GM19463 (cell line): Measurements from ENCODE around the gene ZNF439.
"Not testable (repeated sequence)": the region's sequence is repeated elsewhere in the genome, so short reads cannot be mapped to it uniquely, and the experiment has no call there.

Source experiments
- ATAC-seq: cut with Tn5 transposase; IDR thresholded peaks from one replicate; pipeline ENCODE4 v1.9.1; 2021; ENCODE audit warnings: mild to moderate bottlenecking, moderate library complexity; ENCODE audit not compliant: unreplicated experiment

ZNF439 gene

GRCh38 chr19:11848594-11849469, at the start of gene ZNF439:
Gene ZNF439, plus strand, starts transcription at chr19:11848726. Its CDS starts 142 bp downstream, at chr19:11848868.
- peak; percentile 81 for ATAC-seq

DNA sequence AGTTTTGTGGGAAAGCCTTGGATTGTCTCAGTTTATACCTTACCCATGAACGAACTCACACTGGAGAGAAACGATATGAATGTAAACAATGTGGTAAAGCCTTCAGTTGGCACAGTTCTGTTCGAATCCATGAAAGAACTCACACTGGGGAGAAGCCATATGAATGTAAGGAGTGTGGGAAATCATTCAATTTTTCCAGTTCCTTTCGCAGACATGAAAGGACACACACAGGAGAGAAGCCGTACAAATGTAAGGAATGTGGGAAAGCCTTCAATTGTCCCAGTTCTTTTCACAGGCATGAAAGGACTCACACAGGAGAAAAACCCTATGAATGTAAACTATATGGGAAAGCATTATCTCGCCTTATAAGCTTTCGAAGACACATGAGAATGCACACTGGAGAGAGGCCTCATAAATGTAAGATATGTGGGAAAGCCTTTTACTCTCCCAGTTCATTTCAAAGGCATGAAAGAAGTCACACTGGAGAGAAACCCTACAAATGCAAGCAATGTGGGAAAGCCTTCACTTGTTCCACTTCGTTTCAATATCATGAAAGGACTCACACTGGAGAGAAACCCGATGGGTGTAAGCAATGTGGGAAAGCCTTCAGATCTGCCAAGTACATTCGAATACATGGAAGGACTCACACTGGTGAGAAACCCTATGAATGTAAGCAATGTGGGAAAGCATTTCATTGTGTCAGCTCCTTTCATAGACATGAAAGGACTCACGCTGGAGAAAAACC, 42.0 kb upstream of the ZNF439 start:
- no peak for ATAC-seq

- no peak for ATAC-seq
Observed at GRCh38 chr19:11807099-11807380, 41.5 kb upstream of the ZNF439 start.

- ATAC-seq: peak; percentile 29
Observed at GRCh38 chr19:11813703-11814028, 34.9 kb upstream of the ZNF439 start.

- ATAC-seq: peak; percentile 100
Observed at GRCh38 chr19:11814029-11814699, 34.4 kb upstream of the ZNF439 start, which contains the start of gene ZNF440. Gene ZNF440, plus strand, starts transcription at chr19:11814273. Its CDS starts 175 bp downstream, at chr19:11814448.

- no peak for ATAC-seq
Observed at GRCh38 chr19:11814700-11815035, 33.9 kb upstream of the ZNF439 start.

DNA sequence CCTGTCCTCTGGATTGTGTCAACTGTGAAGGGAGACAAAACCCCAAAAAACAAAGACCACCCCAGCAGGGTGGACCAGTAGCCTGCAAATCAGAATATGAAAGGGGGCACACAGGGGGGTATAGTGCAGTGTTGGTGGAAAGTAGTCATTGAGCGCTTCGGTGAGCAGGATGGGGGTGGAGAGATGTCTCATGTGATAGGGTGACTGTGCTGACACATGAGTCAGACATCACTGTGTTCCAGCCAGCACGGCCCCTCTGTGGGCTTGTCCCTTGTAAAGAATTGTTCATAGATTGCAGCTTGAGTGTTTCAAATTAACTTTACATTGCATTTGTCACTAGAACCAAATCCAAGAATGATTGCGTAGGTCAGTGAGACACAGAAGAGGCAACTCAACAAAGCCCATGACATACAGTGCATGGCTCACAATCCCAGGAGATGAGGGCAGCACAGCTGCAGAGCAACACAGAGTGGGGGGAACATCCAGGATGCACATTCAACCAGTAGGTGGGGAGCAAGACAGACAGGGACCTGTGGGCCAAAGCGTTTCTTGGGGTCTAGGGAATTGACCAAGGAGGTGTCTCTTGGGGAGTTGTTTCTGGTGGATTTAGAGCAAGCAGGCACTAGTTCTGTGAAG, 26.9 kb upstream of the ZNF439 start:
- no peak for ATAC-seq

DNA sequence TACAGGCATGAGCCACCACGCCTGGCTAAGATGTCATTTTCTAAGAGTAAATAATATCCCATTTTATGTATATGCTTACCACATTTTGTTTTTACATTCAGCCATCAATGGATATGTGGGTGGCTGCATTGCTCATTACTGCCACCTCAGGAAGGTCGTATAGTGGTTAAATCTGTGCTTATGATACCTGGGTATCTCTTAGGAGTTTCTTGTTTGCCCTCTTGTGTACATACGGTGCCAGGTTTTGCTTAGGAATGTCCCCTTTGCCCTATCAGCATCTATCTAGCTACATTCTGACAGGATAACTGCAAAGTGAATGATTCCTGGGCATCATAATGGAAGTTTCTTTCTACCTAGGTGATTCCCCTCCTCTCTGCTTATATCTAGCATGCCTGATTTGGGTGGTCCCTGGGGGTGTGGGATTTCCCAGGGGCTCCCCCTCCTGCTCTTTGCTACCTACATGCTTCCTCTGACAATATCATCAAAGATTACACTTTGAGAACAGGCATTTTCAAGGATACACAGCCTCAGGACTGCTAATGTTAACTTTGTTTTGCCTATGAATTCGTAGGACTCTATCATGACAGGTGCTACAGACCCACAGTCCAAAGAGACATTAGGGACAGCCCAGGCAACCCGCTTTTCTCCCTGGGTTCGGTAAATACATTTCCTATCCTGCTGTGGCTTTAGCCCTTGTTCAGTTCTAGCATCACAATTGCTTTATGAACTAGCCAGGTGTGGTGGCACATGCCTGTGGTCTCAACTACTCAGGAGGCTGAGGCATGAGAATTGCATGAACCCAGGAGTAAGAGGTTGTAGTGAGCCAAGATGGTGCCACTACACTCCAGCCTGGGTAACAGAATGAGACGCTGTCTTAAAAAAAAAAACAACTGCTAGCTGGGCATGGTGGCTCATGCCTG, 19.3 kb upstream of the ZNF439 start:
- ATAC-seq: not testable (repeated sequence)

DNA sequence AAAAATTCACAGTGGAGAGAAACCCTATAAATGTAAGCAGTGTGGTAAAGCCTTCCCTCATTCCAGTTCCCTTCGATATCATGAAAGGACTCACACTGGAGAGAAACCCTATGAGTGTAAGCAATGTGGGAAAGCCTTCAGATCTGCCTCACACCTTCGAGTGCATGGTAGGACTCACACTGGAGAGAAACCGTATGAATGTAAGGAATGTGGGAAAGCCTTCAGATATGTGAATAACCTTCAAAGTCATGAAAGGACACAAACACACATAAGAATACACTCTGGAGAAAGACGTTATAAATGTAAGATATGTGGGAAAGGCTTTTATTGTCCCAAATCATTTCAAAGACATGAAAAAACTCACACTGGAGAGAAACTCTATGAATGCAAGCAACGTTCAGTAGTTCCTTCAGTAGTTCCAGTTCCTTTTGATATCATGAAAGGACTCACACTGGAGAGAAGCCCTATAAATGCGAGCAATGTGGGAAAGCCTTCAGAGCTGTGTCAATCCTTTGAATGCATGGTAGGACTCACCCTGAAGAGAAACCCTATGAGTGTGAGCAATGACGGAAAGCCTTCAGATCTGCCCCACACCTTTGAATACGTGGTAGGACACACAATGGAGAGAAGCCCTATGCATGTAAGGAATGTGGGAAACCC, 16.1 kb upstream of the ZNF439 start:
- no peak for ATAC-seq

GRCh38 chr19:11833541-11833940, 15.0 kb upstream of the ZNF439 start:
- ATAC-seq: no peak

GRCh38 chr19:11835626-11836066, 12.9 kb upstream of the ZNF439 start:
- not testable (repeated sequence) for ATAC-seq

- ATAC-seq: no peak
Observed at GRCh38 chr19:11843722-11844121, 4.8 kb upstream of the ZNF439 start.

GRCh38 chr19:11847615-11848014, 911 bp upstream of the ZNF439 start:
- ATAC-seq: not testable (repeated sequence)

- ATAC-seq: no peak
Observed at GRCh38 chr19:11848200-11848593, 329 bp upstream of the ZNF439 start.

- not testable (repeated sequence) for ATAC-seq
Observed at GRCh38 chr19:11850289-11850688, 1.8 kb downstream of the ZNF439 start.

DNA sequence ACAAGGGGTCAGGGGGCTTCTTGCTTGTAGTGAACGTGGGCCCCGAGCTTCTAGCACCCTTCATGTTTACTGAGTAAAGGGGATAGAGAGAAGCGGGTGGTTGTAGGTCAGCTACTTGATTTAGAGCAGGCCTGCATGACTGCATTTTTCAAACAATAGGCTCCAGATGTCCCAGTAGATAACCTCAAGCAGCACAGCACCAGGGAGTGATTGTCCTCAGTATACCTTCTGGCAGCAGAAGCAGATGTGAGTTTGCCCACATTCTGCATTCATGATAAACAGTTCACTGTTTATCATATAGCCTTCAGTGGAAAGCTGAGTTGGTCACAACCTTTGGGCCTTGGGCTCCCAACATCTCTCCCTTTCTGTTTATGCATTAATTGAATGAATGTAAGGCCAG, 4.8 kb downstream of the ZNF439 start:
- no peak for ATAC-seq

GRCh38 chr19:11856596-11857250, 8.2 kb downstream of the ZNF439 start:
- no peak for ATAC-seq

DNA sequence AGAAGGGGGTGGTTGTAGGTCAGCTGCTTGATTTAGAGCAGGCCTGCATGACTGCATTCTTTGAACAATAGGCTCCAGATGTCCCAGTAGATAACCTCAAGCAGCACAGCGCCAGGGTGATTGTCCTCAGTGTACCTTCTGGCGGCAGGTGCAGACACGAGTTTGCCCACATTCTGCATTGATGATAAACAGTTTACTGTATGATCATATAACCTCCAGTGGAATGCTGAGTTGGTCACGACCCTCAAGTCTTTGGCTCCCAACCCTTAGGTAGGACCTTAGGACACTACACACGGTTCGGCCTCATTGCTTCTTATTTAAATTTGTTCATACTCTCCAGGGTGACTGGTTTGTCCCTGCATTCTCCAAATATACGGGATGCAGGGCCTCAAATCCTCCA, 12.2 kb downstream of the ZNF439 start:
- ATAC-seq: no peak

GRCh38 chr19:11861301-11861700, 12.8 kb downstream of the ZNF439 start:
- no peak for ATAC-seq
